Esophagus squamous epithelium (tissue), 5 donors: ENCODE measurements around the gene IFT88. TPM values are rescaled to one million over a fixed set of nuclear protein-coding genes. Genes with fewer than 3 reads are reported as not detected.

Source experiments
- DNase-seq: peaks from one replicate; lab custom pipeline; 2025; lab: John Stamatoyannopoulos, UW
- H3K27ac ChIP-seq, 4 donors: fragments of 200-600 bp; sonication (generic); one replicate each; pipeline ENCODE4 v1.5.1; 2016 to 2019; ENCODE audit warnings: mild to moderate bottlenecking in 1 of 4
- H3K27me3 ChIP-seq, 4 donors: fragments of 200-600 bp; sonication (generic); 1 replicate in 3 of 4; 2 replicates in 1 of 4; pipeline versions ENCODE4 v1.5.1 to v1.6.0; 2017 to 2021; ENCODE audit warnings: antibody characterized with exemption in 1 of 4
- H3K36me3 ChIP-seq, 3 donors: fragments of 200-600 bp; sonication (generic); one replicate each; pipeline ENCODE4 v1.5.1; 2016 to 2019
- H3K4me1 ChIP-seq, 3 donors: fragments of 200-600 bp; sonication (generic); one replicate each; pipeline ENCODE4 v1.5.1; 2017 to 2019
- H3K4me3 ChIP-seq, 4 donors: fragments of 200-600 bp; sonication (generic); 1 replicate in 3 of 4; 2 replicates in 1 of 4; pipeline ENCODE4 v1.5.1; 2016 to 2019; ENCODE audit warnings: mild to moderate bottlenecking in 2 of 4, moderate library complexity in 1 of 4
- H3K9me3 ChIP-seq, 3 donors: fragments of 200-600 bp; sonication (generic); one replicate each; pipeline ENCODE4 v1.5.1; 2016 to 2019
- POLR2A ChIP-seq, 4 donors: fragments of 450-650 bp; IDR thresholded peaks; one replicate each; pipeline ENCODE4 v1.6.1; 2017; ENCODE audit warnings: antibody characterized with exemption in 4 of 4, mild to moderate bottlenecking in 4 of 4, moderate library complexity in 3 of 4
- WGBS, 2 donors: methylation state at CpG; one replicate each; pipeline ENCODE4 v1.1.5; 2018; 5-methylcytosine and 5-hydroxymethylcytosine counted together
- intact Hi-C: fragments of 100-400 bp; cut with DNase I; formaldehyde crosslinking; loops from one replicate; pipeline ENCODE4 v1.15.0; 2022
- total RNA-seq, 4 donors: library from RNA; depleted of rRNA; stranded (reverse); fragments of >200 nt; gene quantifications; one replicate each; pipeline ENCODE4 v1.1.0, GENCODE V29; 2016
- TF ChIP-seq, protein P1 (sequence below), 6 experiments: fragments of 450-650 bp in 4 of 6; fragments of 200-600 bp in 2 of 6; sonication (generic) in 2 of 6; IDR thresholded peaks; one replicate each; pipeline ENCODE4 v1.5.1; 2016 to 2019; ENCODE audit warnings: antibody characterized with exemption in 6 of 6, mild to moderate bottlenecking in 4 of 6, moderate library complexity in 4 of 6
- donor health status: DM: yes; HTN: yes; CAD: no.

The IFT88 gene
- total RNA-seq, 4 donors from 2014 or later, result 2.0 to 7.8 (median 4.8) TPM

DNA sequence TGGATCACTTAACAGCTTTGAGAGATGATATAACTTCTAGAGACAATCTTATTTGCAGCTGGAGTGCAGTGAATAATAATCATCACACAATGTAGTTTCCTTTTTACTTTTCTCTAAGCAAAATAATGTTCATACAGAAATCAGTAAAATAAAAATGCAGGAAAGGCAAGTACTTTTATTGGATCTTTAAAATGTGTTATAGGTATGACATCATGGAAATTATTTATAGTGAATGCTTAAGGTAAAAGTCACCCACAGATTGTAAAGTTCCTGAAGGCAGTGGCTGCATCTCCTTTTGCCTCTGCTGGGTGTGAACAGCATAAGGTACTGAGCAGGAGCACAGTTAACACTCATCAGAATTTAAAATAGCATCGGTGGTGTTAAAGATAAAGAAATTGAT, 119.2 kb downstream of the IFT88 start:
- TF ChIP-seq POLR2A (IDR thresholded peaks at IDR 0.05), result no peak
- TF ChIP-seq, protein P1, sequence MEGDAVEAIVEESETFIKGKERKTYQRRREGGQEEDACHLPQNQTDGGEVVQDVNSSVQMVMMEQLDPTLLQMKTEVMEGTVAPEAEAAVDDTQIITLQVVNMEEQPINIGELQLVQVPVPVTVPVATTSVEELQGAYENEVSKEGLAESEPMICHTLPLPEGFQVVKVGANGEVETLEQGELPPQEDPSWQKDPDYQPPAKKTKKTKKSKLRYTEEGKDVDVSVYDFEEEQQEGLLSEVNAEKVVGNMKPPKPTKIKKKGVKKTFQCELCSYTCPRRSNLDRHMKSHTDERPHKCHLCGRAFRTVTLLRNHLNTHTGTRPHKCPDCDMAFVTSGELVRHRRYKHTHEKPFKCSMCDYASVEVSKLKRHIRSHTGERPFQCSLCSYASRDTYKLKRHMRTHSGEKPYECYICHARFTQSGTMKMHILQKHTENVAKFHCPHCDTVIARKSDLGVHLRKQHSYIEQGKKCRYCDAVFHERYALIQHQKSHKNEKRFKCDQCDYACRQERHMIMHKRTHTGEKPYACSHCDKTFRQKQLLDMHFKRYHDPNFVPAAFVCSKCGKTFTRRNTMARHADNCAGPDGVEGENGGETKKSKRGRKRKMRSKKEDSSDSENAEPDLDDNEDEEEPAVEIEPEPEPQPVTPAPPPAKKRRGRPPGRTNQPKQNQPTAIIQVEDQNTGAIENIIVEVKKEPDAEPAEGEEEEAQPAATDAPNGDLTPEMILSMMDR (IDR thresholded peaks at IDR 0.05), result no peak
- no peaks in the 10 kb centered on the region for H3K4me1 ChIP-seq
- no peak for DNase-seq
- no peaks in the 10 kb centered on the region for H3K27me3 ChIP-seq
- no peak overlapping the region for H3K4me3 ChIP-seq
- H3K36me3 ChIP-seq, result no peaks in the 10 kb centered on the region
- intact Hi-C loops, result no loop called here
- no peak overlapping the region for H3K27ac ChIP-seq
- no peaks in the 10 kb centered on the region for H3K9me3 ChIP-seq
- WGBS, 2 donors, result 84 to 93% methylated on average over 1 of the region's 1 CpG

DNA sequence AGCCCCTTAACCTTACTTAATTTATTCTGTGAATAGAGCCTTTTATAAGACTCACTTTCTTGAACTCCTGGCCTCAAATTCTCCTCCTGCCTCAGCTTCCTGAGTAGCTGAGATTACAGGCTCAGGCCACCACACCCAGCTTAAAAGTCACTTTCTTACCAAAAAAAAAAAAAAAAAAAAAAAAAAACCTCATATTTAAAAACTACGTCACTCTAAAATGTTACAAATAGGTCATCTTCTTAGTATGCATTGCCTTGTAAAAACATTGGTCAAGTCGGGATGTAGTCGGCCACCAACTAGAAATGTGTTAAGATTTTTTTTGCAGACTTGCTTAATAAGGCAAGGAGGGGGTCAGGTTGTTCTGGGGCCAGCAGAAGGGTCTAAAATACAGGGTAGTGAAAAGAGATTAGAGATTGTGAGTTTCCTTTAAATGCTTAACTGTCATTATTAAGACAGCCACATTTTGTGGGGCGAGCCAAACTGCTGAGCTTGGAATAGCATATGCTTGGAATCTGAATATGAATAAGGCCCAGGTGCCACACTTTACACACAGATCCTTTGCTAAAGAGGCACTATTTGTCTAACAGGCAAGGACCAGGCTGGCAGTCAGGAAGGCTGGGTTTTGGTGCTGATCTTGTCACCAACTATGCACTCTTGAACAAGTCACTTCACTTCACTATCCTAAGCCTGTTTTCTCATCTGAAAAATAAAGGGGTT, 120.1 kb downstream of the IFT88 start:
- intact Hi-C loops, result no loop called here

DNA sequence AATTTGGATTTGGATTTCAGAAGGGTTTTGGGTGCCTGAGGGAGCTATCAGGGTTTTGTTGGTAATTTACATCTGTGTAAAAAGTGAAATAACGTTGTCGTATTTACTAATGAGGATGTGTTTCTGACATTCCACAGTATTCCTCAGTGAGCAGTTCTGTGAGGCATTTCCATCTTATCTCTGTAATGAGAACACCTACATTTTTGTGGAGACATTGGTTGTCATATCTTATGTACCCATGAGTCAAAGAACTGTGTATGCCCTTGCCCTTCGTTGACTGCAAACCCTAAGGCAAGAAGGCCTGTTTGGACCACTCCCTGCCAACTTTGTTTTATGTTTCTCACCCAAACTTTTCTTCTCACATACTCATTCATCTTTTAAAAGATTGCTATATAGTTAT, 122.3 kb downstream of the IFT88 start:
- no peak for TF ChIP-seq POLR2A (IDR thresholded peaks at IDR 0.05)
- TF ChIP-seq, protein P1 (IDR thresholded peaks at IDR 0.05), result no peak
- H3K27me3 ChIP-seq, result no peaks in the 10 kb centered on the region
- DNase-seq, result no peak
- intact Hi-C loops, result no loop called here
- H3K9me3 ChIP-seq, result no peaks in the 10 kb centered on the region
- no peaks in the 10 kb centered on the region for H3K36me3 ChIP-seq
- H3K27ac ChIP-seq, result no peak overlapping the region
- H3K4me1 ChIP-seq, result no peaks in the 10 kb centered on the region
- WGBS, 2 donors, result 78 to 82% methylated on average over 3 of the region's 3 CpGs
- H3K4me3 ChIP-seq, result no peak overlapping the region

More for the DNA sequence above, 120.1 kb downstream of the IFT88 start:
- no peaks in the 10 kb centered on the region for H3K36me3 ChIP-seq
- H3K9me3 ChIP-seq, result no peaks in the 10 kb centered on the region
- no peak for TF ChIP-seq POLR2A (IDR thresholded peaks at IDR 0.05)
- TF ChIP-seq, protein P1 (IDR thresholded peaks at IDR 0.05), result no peak
- no peak overlapping the region for H3K27ac ChIP-seq
- 87 to 89% methylated on average over 4 of the region's 4 CpGs for WGBS, 2 donors
- no peak for DNase-seq
- no peaks in the 10 kb centered on the region for H3K4me1 ChIP-seq
- no peak overlapping the region for H3K4me3 ChIP-seq
- H3K27me3 ChIP-seq, result no peaks in the 10 kb centered on the region

DNA sequence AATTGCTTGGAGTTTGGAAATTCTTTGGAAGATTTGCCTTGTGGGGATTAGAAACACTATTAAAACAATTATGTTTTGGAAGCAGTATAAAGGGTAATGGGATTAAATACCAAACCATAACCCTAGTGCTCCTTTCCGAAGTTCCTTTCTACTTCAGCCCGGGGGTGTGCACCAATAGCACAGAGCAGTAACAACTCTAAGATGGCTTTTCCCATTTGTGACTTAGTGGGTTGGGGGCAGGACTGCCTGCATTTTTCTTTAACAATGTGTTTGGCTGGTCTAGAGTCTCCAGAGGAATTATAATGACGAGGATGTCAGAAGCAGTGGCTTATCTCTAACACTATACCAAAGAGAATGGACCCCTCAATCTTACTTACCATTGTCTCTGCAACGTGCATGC, 124.7 kb downstream of the IFT88 start:
- intact Hi-C loops, result no loop called here
- Histone ChIP-seq H3K27ac (no peak overlapping the region), H3K9me3 (no peaks in the 10 kb centered on the region), H3K36me3 (no peaks in the 10 kb centered on the region), H3K4me1 (no peaks in the 10 kb centered on the region), H3K4me3 (no peak overlapping the region), H3K27me3 (no peaks in the 10 kb centered on the region)
- TF ChIP-seq, protein P1 (IDR thresholded peaks at IDR 0.05), result no peak
- TF ChIP-seq POLR2A (IDR thresholded peaks at IDR 0.05), result no peak
- 55 to 68% methylated on average over 4 of the region's 4 CpGs for WGBS, 2 donors
- DNase-seq, result no peak

DNA sequence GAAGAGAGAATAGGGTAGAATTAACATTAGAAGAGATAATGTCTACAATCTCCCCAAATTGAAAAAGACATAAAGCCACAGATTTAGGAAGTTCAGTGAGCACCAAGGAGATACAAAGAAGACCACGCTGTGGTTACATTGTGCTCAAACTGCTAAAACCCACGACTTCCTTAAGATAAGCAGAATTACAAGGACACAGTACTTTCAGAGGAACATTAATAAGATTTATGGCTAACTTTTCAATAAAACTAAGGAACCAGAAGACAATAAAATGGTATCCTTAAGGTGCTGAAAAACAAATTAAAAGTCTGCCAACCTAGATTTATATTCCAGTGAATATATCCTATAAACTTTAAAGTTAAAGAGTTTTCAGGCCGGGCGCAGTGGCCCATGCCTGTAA, 129.1 kb downstream of the IFT88 start:
- DNase-seq, result no peak
- H3K27ac ChIP-seq, result no peak overlapping the region
- TF ChIP-seq POLR2A (IDR thresholded peaks at IDR 0.05), result no peak
- TF ChIP-seq, protein P1 (IDR thresholded peaks at IDR 0.05), result no peak
- H3K9me3 ChIP-seq, result no peaks in the 10 kb centered on the region
- H3K27me3 ChIP-seq, result peaks cover 0 to 10% (median 0%) of the 10 kb centered on the region in 4 donors
- H3K4me1 ChIP-seq, result no peaks in the 10 kb centered on the region
- no peaks in the 10 kb centered on the region for H3K36me3 ChIP-seq
- 68% methylated on average over 4 of the region's 4 CpGs for WGBS, 2 donors
- no peak overlapping the region for H3K4me3 ChIP-seq
- intact Hi-C loops, result no loop called here
